Skeletal muscle tissue (tissue), 4 donors: ENCODE measurements around the gene ABLIM2. TPM values are rescaled to one million over a fixed set of nuclear protein-coding genes. Genes with fewer than 3 reads are reported as not detected.

ENCODE experiments used
- H3K27ac ChIP-seq: one replicate; pipeline ENCODE4 v1.7.0; 2013; ENCODE audit warnings: mild to moderate bottlenecking, low read depth, low read length, inconsistent platforms
- H3K27me3 ChIP-seq, 3 donors: one replicate each; pipeline ENCODE4 v1.7.0; 2013; ENCODE audit warnings: low read length in 3 of 3; ENCODE audit not compliant: control insufficient read depth in 3 of 3, insufficient read depth in 3 of 3
- H3K36me3 ChIP-seq, 3 donors: one replicate each; pipeline ENCODE4 v1.7.0; 2013; ENCODE audit warnings: low read length in 3 of 3; ENCODE audit not compliant: control insufficient read depth in 3 of 3, insufficient read depth in 3 of 3
- H3K4me1 ChIP-seq, 3 donors: one replicate each; pipeline ENCODE4 v1.7.0; 2013; ENCODE audit warnings: low read length in 3 of 3, mild to moderate bottlenecking in 3 of 3; ENCODE audit not compliant: control insufficient read depth in 3 of 3, insufficient read depth in 3 of 3
- H3K4me3 ChIP-seq, 3 donors: one replicate each; pipeline ENCODE4 v1.7.0; 2013; ENCODE audit warnings: low read length in 3 of 3
- H3K9ac ChIP-seq, 3 donors: one replicate each; pipeline ENCODE4 v1.7.0; 2013; ENCODE audit warnings: low read length in 3 of 3, mild to moderate bottlenecking in 3 of 3, moderate library complexity in 2 of 3, low read depth in 1 of 3
- H3K9me3 ChIP-seq, 3 donors: one replicate each; pipeline ENCODE4 v1.7.0; 2013; ENCODE audit warnings: low read length in 3 of 3; ENCODE audit not compliant: control insufficient read depth in 3 of 3
- total RNA-seq: library from RNA; depleted of rRNA; stranded (reverse); fragments of >200 nt; gene quantifications from one replicate; pipeline ENCODE4 v1.2.3, GENCODE V29; 2014
- donor health status: Osteomylitis.

ABLIM2 gene
- total RNA-seq, 1 donor from 2014 or later: 7.3 TPM

- H3K27ac ChIP-seq: no peak overlapping the region
- H3K36me3 ChIP-seq: peaks cover 37 to 42% (median 40%) of the 10 kb centered on the region in 3 donors
- H3K9ac ChIP-seq: no peak overlapping the region
- H3K4me1 ChIP-seq: peaks cover 0 to 10% (median 4%) of the 10 kb centered on the region in 3 donors
- no peaks in the 10 kb centered on the region for H3K27me3 ChIP-seq
- no peaks in the 10 kb centered on the region for H3K9me3 ChIP-seq
- H3K4me3 ChIP-seq: no peak overlapping the region
Observed at GRCh38 chr4:8039290-8039689, 119.3 kb downstream of the ABLIM2 start.

- Histone ChIP-seq H3K27ac (no peak overlapping the region), H3K27me3 (no peaks in the 10 kb centered on the region), H3K9ac (no peak overlapping the region), H3K4me3 (no peak overlapping the region), H3K4me1 (peaks cover 0 to 10% (median 4%) of the 10 kb centered on the region in 3 donors), H3K36me3 (peaks cover 39 to 47% (median 41%) of the 10 kb centered on the region in 3 donors), H3K9me3 (no peaks in the 10 kb centered on the region)
Observed at GRCh38 chr4:8038719-8039251, 119.8 kb downstream of the ABLIM2 start.

GRCh38 chr4:8038083-8038482, 120.5 kb downstream of the ABLIM2 start:
- Histone ChIP-seq H3K36me3 (peaks cover 40 to 52% (median 41%) of the 10 kb centered on the region in 3 donors), H3K4me3 (no peak overlapping the region), H3K4me1 (peaks cover 0 to 10% (median 4%) of the 10 kb centered on the region in 3 donors), H3K9ac (no peak overlapping the region), H3K9me3 (no peaks in the 10 kb centered on the region), H3K27me3 (no peaks in the 10 kb centered on the region), H3K27ac (no peak overlapping the region)

GRCh38 chr4:8037150-8037769, 121.4 kb downstream of the ABLIM2 start:
- Histone ChIP-seq H3K27me3 (no peaks in the 10 kb centered on the region), H3K4me1 (peaks cover 0 to 10% (median 4%) of the 10 kb centered on the region in 3 donors), H3K4me3 (no peak overlapping the region), H3K9ac (no peak overlapping the region), H3K9me3 (no peaks in the 10 kb centered on the region), H3K27ac (no peak overlapping the region), H3K36me3 (peaks cover 44 to 56% (median 46%) of the 10 kb centered on the region in 3 donors)

- Histone ChIP-seq H3K4me3 (no peak overlapping the region), H3K36me3 (peaks cover 52 to 63% (median 52%) of the 10 kb centered on the region in 3 donors), H3K9ac (peak overlapping the region in 1 of 3 donors; percentile 25), H3K27ac (no peak overlapping the region), H3K4me1 (peaks cover 0 to 20% (median 2%) of the 10 kb centered on the region in 3 donors), H3K27me3 (no peaks in the 10 kb centered on the region), H3K9me3 (no peaks in the 10 kb centered on the region)
Observed at GRCh38 chr4:8035371-8035780, 123.2 kb downstream of the ABLIM2 start.

GRCh38 chr4:8033829-8034528, 124.6 kb downstream of the ABLIM2 start:
- no peaks in the 10 kb centered on the region for H3K27me3 ChIP-seq
- H3K9ac ChIP-seq: peak overlapping the region in 1 of 3 donors; percentile 8
- H3K4me3 ChIP-seq: no peak overlapping the region
- H3K9me3 ChIP-seq: no peaks in the 10 kb centered on the region
- peaks cover 59 to 71% (median 60%) of the 10 kb centered on the region in 3 donors for H3K36me3 ChIP-seq
- H3K27ac ChIP-seq: no peak overlapping the region
- H3K4me1 ChIP-seq: peaks cover 0 to 26% (median 10%) of the 10 kb centered on the region in 3 donors

GRCh38 chr4:8033067-8033755, 125.4 kb downstream of the ABLIM2 start:
- H3K27me3 ChIP-seq: no peaks in the 10 kb centered on the region
- H3K9ac ChIP-seq: peak overlapping the region in 1 of 3 donors; percentile 51
- H3K9me3 ChIP-seq: no peaks in the 10 kb centered on the region
- peaks cover 0 to 26% (median 10%) of the 10 kb centered on the region in 3 donors for H3K4me1 ChIP-seq
- H3K27ac ChIP-seq: no peak overlapping the region
- no peak overlapping the region for H3K4me3 ChIP-seq
- peaks cover 62 to 73% (median 65%) of the 10 kb centered on the region in 3 donors for H3K36me3 ChIP-seq

GRCh38 chr4:8032381-8032780, 126.2 kb downstream of the ABLIM2 start:
- H3K9me3 ChIP-seq: no peaks in the 10 kb centered on the region
- H3K4me3 ChIP-seq: no peak overlapping the region
- H3K27ac ChIP-seq: no peak overlapping the region

GRCh38 chr4:8030121-8030781, 128.4 kb downstream of the ABLIM2 start:
- peaks cover 72 to 76% (median 74%) of the 10 kb centered on the region in 3 donors for H3K36me3 ChIP-seq
- peak overlapping the region in 1 of 3 donors; percentile 45 for H3K9ac ChIP-seq
- H3K27me3 ChIP-seq: no peaks in the 10 kb centered on the region
- no peaks in the 10 kb centered on the region for H3K9me3 ChIP-seq
- H3K4me1 ChIP-seq: peaks cover 0 to 22% (median 10%) of the 10 kb centered on the region in 3 donors
- no peak overlapping the region for H3K4me3 ChIP-seq
- no peak overlapping the region for H3K27ac ChIP-seq

More at GRCh38 chr4:8032381-8032780, 126.2 kb downstream of the ABLIM2 start:
- no peak overlapping the region for H3K9ac ChIP-seq
- H3K27me3 ChIP-seq: no peaks in the 10 kb centered on the region
- H3K36me3 ChIP-seq: peaks cover 69 to 73% (median 72%) of the 10 kb centered on the region in 3 donors
- H3K4me1 ChIP-seq: peaks cover 0 to 26% (median 10%) of the 10 kb centered on the region in 3 donors
